DOHH2 (cell line): ENCODE results near the gene HERC5.

ENCODE experiments used
- H3F3A ChIP-seq: fragments of 200-600 bp; sonication (generic), shearing (Covaris generic); 2 replicates; pipeline ENCODE4 v1.6.0; 2016; ENCODE audit warnings: antibody characterized with exemption, mild to moderate bottlenecking; ENCODE audit not compliant: control insufficient read depth, insufficient read depth
- H3K27ac ChIP-seq: fragments of 200-600 bp; sonication (generic); 2 replicates; pipeline ENCODE4 v1.5.1; 2014; ENCODE audit warnings: low read depth, mild to moderate bottlenecking, low read length, moderate library complexity
- H3K27me3 ChIP-seq: fragments of 200-600 bp; sonication (generic); 2 replicates; pipeline ENCODE4 v1.6.1; 2014; ENCODE audit warnings: mild to moderate bottlenecking, low read length, mixed read lengths; ENCODE audit not compliant: control insufficient read depth
- H3K36me3 ChIP-seq: fragments of 200-600 bp; sonication (generic); 2 replicates; pipeline ENCODE4 v1.6.1; 2014; ENCODE audit warnings: mild to moderate bottlenecking, low read length, moderate library complexity, mixed read lengths; ENCODE audit not compliant: control insufficient read depth
- H3K4me1 ChIP-seq: fragments of 200-600 bp; sonication (generic); 2 replicates; pipeline ENCODE4 v1.6.1; 2014; ENCODE audit warnings: mild to moderate bottlenecking, low read length, mixed read lengths; ENCODE audit not compliant: control insufficient read depth
- H3K4me2 ChIP-seq: fragments of 200-600 bp; sonication (generic); 2 replicates; pipeline ENCODE4 v1.6.0; 2014; ENCODE audit warnings: mild to moderate bottlenecking, low read length, moderate library complexity
- H3K4me3 ChIP-seq: fragments of 200-600 bp; sonication (generic); 2 replicates; pipeline ENCODE4 v1.5.1; 2014; ENCODE audit warnings: mild to moderate bottlenecking, low read length, mixed read lengths
- H3K79me2 ChIP-seq: fragments of 200-600 bp; sonication (generic); 2 replicates; pipeline ENCODE4 v1.6.1; 2014; ENCODE audit warnings: mild to moderate bottlenecking, low read length, mixed read lengths; ENCODE audit not compliant: control insufficient read depth
- H3K9me2 ChIP-seq: fragments of 200-600 bp; sonication (generic); replicated peaks from 2 replicates; pipeline ENCODE4 v1.6.1; 2014; ENCODE audit warnings: mild to moderate bottlenecking, low read length, mixed read lengths; ENCODE audit not compliant: control insufficient read depth
- H3K9me3 ChIP-seq: fragments of 200-600 bp; sonication (generic); 2 replicates; pipeline ENCODE4 v1.6.1; 2014; ENCODE audit warnings: antibody characterized with exemption, low read length, mixed read lengths; ENCODE audit not compliant: control insufficient read depth, insufficient read depth
- H4K20me1 ChIP-seq: fragments of 200-600 bp; sonication (generic); 2 replicates; pipeline ENCODE4 v1.6.0; 2014; ENCODE audit warnings: low read depth, mild to moderate bottlenecking, antibody characterized with exemption, low read length, moderate library complexity; ENCODE audit not compliant: control insufficient read depth, insufficient read depth
- EZH2phosphoT487 ChIP-seq: fragments of 200-600 bp; sonication (generic); IDR thresholded peaks from 2 replicates; pipeline ENCODE4 v1.6.1; 2017; ENCODE audit warnings: borderline replicate concordance, mild to moderate bottlenecking, antibody characterized with exemption, low read length, moderate library complexity, mixed read lengths
- TF ChIP-seq, protein P1 (sequence below): fragments of 200-600 bp; sonication (generic); IDR thresholded peaks from one replicate; pipeline ENCODE4 v1.5.1; 2014; ENCODE audit warnings: antibody characterized with exemption, mild to moderate bottlenecking, low read depth, low read length; ENCODE audit not compliant: poor library complexity, severe bottlenecking

The HERC5 gene

GRCh38 chr4:88457307-88458103 lies 586 bp downstream of the HERC5 start:
- Histone ChIP-seq H3K9me2 (no peaks in the 10 kb centered on the region), H3K36me3 (no peaks in the 10 kb centered on the region), H3K4me1 (peaks cover 8% of the 10 kb centered on the region), H3K27me3 (no peaks in the 10 kb centered on the region; the same call in 1 of the 2 replicates), H3K9me3 (peaks cover 3% of the 10 kb centered on the region; the same call in 1 of the 2 replicates), H3K27ac (no peak overlapping the region), H3F3A (no peaks in the 10 kb centered on the region), H3K79me2 (no peaks in the 10 kb centered on the region), H3K4me2 (peak overlapping the region; percentile 47), H4K20me1 (no peaks in the 10 kb centered on the region), H3K4me3 (no peak overlapping the region)
- no peak for TF ChIP-seq EZH2phosphoT487
- TF ChIP-seq, protein P1, sequence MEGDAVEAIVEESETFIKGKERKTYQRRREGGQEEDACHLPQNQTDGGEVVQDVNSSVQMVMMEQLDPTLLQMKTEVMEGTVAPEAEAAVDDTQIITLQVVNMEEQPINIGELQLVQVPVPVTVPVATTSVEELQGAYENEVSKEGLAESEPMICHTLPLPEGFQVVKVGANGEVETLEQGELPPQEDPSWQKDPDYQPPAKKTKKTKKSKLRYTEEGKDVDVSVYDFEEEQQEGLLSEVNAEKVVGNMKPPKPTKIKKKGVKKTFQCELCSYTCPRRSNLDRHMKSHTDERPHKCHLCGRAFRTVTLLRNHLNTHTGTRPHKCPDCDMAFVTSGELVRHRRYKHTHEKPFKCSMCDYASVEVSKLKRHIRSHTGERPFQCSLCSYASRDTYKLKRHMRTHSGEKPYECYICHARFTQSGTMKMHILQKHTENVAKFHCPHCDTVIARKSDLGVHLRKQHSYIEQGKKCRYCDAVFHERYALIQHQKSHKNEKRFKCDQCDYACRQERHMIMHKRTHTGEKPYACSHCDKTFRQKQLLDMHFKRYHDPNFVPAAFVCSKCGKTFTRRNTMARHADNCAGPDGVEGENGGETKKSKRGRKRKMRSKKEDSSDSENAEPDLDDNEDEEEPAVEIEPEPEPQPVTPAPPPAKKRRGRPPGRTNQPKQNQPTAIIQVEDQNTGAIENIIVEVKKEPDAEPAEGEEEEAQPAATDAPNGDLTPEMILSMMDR: no peak

DNA sequence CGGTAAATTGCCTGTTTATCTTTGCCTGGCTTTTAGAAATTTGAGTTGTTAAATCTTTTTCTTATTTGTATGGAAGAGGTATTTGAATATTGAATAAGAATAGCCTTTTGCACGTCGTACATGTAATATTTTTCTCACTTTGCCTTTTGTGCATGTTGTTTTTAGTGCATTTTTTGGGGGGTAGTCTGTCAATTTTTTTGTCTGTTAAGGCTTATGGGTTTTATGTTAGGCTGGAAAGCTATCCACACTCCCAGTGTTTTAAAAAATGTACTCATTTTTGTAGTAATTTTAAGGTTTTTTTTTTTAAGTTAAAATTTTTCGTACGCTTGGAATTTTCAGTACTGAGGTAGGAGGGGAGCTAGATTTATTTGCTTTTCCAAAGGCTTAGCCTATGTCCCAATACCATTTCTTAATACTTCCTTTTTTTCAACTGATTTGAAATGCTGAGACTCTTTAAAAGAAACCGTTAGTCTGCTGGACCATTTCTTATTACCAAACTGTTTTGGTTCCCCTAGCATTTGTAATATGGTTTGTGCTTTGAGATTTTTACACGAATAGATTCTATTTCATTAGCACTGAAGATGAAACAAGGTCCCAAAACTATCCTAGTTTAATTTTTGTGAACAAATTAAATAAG lies 1.3 kb downstream of the HERC5 start:
- Histone ChIP-seq H3K27me3 (no peaks in the 10 kb centered on the region; the same call in none of the 2 replicates), H3K79me2 (no peaks in the 10 kb centered on the region), H3K9me2 (no peaks in the 10 kb centered on the region), H3K4me1 (peaks cover 8% of the 10 kb centered on the region), H3F3A (no peaks in the 10 kb centered on the region), H3K27ac (no peak overlapping the region), H4K20me1 (no peaks in the 10 kb centered on the region), H3K9me3 (no peaks in the 10 kb centered on the region), H3K4me3 (no peak overlapping the region), H3K4me2 (no peak overlapping the region), H3K36me3 (no peaks in the 10 kb centered on the region)
- TF ChIP-seq, protein P1: no peak
- TF ChIP-seq EZH2phosphoT487: no peak

GRCh38 chr4:88465653-88466192 lies 8.8 kb downstream of the HERC5 start:
- H3K4me3 ChIP-seq: no peak overlapping the region
- no peaks in the 10 kb centered on the region for H4K20me1 ChIP-seq
- H3K4me2 ChIP-seq: no peak overlapping the region
- no peaks in the 10 kb centered on the region for H3F3A ChIP-seq
- H3K27ac ChIP-seq: no peak overlapping the region
- no peaks in the 10 kb centered on the region for H3K36me3 ChIP-seq
- H3K27me3 ChIP-seq: no peaks in the 10 kb centered on the region; the same call in 1 of the 2 replicates
- H3K9me2 ChIP-seq: no peaks in the 10 kb centered on the region
- H3K9me3 ChIP-seq: no peaks in the 10 kb centered on the region
- TF ChIP-seq EZH2phosphoT487: no peak
- TF ChIP-seq, protein P1: no peak
- no peaks in the 10 kb centered on the region for H3K4me1 ChIP-seq
- H3K79me2 ChIP-seq: no peaks in the 10 kb centered on the region
